HG02943 (cell line): ENCODE results near the gene NOL4.
"Not testable (repeated sequence)": the region's sequence is repeated elsewhere in the genome, so short reads cannot be mapped to it uniquely, and the experiment has no call there.

Experiments used
- ATAC-seq: cut with Tn5 transposase; IDR thresholded peaks from one replicate; pipeline ENCODE4 v1.9.1; 2021; ENCODE audit warnings: mild to moderate bottlenecking, low read depth, moderate library complexity; ENCODE audit not compliant: unreplicated experiment

NOL4 gene, protein sequence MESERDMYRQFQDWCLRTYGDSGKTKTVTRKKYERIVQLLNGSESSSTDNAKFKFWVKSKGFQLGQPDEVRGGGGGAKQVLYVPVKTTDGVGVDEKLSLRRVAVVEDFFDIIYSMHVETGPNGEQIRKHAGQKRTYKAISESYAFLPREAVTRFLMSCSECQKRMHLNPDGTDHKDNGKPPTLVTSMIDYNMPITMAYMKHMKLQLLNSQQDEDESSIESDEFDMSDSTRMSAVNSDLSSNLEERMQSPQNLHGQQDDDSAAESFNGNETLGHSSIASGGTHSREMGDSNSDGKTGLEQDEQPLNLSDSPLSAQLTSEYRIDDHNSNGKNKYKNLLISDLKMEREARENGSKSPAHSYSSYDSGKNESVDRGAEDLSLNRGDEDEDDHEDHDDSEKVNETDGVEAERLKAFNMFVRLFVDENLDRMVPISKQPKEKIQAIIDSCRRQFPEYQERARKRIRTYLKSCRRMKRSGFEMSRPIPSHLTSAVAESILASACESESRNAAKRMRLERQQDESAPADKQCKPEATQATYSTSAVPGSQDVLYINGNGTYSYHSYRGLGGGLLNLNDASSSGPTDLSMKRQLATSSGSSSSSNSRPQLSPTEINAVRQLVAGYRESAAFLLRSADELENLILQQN

GRCh38 chr18:34224423-34225217, at the start of gene NOL4:
Gene NOL4, minus strand, starts transcription at chr18:34224913. Its CDS starts 1,660 bp downstream, at chr18:34223253.
- ATAC-seq: no peak

- ATAC-seq: not testable (repeated sequence)
Observed at GRCh38 chr18:34266029-34266428, 41.3 kb upstream of the NOL4 start.

DNA sequence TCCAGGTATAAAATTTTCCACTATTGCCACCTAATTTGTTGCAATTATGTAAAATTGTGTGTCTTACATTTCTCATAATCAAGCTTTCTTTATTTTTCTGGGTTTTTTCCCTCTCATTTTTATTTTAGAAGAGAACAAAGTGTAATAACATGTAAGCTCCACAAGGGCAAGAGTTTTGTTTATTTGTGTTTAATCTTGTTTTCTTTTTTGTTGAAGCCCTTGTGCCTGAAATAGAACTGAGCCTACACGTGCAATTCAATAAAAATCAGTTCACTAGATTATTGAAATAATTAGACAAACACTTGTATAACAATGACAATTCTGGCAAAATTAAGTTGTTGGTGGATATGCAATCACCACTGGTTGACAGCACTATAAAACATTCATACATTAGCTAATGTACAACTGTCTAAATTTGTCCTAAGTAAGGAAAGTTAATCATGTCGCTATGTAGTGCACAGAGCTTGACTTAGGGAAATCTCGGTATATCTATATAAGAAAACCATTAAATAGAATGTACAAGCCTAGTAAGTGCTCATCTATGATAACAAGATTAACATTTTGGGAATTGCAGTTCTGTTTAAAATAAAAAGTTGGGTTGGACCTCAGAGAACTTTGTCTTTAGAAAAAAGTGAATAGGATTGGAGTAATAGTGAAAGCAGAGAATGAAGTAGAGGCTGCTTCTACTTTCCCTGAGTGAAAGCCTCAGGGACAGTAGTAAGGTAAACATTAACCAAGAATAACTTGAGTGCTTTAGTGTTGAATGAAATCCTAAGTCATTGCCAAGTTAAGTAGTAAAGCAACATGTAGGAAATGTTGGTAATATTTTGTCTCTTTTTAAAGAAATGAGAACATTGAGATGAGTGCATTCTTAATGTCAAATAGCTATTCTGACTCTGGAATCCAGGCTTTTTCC, 37.4 kb upstream of the NOL4 start:
- ATAC-seq: no peak

DNA sequence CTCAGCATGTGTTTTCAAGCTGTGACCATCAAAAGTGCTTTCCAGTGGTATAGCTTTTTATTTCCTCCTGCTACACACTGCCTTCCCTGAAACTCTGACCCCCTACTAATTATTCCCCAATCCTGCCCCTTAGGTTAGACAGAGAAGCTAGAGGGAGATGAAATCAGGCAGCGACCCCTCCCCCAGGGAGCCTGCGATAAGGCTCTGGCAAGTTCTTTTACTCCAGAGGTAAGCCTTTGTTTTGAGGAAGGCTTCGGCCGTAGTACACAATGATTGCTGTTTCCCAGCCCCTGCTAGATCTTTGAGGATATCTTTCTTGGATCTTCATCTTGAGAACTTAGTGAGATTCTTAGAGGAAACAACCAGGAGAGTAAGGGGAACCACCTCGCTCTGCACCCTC, 33.5 kb upstream of the NOL4 start:
- ATAC-seq: no peak

DNA sequence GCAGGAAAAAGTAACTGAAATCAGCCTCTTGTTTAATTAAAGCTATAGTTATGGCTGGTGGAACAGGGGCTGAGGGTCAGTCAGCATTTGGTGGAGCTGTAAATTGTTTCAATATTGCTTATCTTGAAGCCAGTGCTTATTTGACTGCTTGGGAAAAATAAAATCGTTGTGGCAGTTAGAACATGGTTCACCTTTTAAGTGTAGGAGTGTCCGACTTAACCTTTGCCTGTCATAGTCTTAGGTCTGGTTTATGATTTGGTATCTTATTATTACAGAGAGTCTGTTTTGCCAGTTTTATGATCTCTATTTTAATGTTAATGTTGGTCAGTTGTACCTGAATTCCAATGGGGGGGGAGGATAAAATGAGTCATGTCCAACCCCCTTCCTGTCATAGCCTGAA, 27.2 kb upstream of the NOL4 start:
- no peak for ATAC-seq

- ATAC-seq: no peak
Observed at GRCh38 chr18:34248727-34249126, 24.0 kb upstream of the NOL4 start.

DNA sequence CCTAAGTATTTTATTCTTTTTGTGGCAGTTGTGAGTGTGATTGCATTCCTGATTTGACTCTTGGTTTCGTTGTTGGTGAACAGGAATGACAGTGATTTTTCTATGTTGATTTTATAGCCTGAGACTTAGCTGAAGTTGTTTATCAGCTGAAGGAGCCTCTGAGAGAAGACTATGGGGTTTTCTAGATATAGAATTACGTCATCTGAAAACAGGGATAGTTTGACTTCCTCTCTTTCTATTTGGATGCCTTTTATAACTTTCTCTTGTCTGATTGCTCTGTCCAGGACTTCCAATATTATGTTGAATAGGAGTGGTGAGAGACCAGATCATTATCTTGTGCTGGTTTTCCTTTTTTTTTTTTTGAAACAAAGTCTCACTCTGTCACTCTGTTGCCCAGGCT, 18.0 kb upstream of the NOL4 start:
- no peak for ATAC-seq

- not testable (repeated sequence) for ATAC-seq
Observed at GRCh38 chr18:34233781-34234388, 9.2 kb upstream of the NOL4 start.

DNA sequence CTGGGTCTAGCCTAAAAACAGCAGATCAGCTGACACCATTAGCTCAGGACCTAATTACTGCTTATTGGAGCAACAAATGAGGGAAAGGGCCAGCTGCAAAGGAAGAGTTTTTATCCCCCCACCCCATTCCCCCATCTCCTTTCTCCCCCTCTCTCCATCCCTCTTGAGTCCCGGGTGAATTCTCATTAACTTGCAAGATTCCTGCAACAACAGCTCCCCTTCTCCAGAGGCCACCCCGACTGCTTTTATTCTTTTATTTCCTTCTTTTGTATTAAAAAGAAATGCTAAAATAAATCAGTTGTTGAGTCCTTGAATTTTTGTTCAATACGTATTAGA, 473 bp upstream of the NOL4 start:
- ATAC-seq: no peak

GRCh38 chr18:34223893-34224422, 755 bp downstream of the NOL4 start:
- ATAC-seq: no peak

- ATAC-seq: no peak
Observed at GRCh38 chr18:34223164-34223892, 1.4 kb downstream of the NOL4 start.

DNA sequence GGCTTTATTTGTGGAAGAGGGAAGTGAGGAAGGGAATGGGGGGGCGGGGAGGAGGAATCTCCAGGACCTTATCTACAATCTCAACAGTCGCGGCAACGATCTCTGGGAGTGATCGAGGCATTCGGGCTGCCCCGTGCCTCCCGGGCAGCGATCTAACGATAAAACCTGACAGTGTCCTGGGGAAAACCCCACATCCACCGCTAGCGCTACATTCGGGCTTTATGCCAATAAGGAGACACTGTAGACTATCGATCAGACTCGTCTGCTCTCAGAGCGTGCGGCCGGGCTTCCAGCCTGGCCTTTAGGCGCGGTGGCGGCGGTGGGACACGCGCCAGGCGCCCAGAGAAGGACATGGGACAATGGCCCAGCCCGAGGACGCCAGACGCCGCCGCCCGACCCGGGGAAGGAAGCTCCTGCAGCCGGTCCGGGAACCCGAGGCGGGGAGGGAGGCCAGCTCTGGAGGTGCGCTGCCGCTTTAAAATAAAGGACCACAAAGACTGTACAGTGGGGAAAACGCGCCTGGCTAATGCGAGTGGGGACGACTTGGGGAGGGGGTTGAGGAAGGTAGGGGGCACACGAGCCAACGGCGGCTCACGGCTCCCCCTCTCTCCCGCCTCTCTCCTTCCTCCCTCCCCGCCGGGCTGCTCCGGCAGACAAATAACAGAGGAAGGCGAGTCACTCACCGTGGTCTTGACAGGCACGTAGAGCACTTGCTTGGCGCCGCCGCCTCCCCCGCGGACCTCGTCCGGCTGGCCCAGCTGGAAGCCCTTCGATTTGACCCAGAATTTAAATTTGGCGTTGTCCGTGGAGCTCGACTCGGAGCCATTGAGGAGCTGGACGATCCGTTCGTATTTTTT, 2.2 kb downstream of the NOL4 start:
- no peak for ATAC-seq

DNA sequence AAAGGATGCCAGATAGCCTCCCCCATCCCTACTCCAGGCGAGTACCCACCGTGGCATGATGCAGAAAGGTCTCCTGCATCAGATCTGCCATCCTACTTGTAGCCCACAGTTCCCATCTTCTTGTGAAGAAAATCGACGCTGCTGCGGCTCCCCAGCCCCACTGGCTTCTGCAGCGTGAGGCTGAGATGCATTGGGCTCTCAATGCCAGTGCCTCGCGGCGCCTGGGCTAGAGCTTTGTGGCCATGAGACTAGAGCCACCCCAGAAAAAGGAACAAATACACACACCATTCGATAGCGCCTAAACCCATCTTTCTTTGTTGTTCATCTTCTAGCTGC, 2.8 kb downstream of the NOL4 start:
- no peak for ATAC-seq

DNA sequence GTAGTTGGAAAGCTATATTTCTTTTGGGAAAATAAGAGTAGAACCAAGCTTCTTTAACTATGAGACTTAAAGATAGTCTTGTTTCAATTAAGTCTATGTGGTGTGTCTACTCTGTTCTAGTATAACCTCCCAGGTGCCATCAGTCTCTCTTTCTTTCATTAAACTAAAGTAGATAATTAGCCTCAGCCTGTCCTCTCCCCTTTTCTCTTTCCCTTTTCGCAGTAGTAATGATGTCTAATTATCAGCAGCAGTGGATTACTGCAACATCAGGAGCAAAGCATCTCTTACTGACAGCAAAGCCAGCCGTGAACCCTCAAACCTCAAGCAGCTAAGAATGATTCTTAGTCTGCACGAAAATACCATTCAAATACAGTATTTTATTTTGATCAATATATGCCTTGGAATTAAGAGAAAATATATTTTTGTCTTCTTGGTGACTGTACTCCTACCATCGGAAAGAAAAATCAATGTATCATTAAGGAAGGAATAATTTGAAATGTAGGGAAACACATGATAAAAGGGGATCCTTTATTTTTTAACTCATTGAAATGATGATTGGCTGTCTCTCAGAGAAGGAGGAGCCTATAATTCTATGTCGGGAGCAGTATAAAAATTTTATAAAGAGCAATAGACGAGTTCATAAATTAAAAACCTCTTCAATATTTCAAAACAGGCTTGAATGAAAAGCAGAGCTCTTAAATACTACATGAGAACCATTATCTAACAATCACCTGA, 4.5 kb downstream of the NOL4 start:
- ATAC-seq: no peak

- no peak for ATAC-seq
Observed at GRCh38 chr18:34219651-34220050, 5.1 kb downstream of the NOL4 start.

DNA sequence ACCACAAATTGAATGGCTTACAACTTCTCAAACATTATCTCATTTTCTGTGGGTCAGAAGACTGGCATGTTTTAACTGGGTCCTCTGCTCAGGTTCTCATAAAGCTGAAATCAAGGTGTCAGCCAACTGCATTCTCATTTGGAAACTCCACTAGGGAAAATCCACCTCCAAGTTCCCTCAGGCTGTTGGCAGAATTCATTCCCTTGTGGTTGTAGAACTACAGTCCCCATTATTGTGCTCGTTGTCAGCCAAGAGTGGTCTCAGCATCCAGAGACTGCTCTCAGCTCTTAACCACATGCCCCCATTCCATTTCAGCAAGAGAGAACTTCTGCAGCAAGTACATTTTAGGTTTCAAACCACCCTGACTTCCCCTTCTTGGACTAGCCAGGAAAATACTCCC, 12.2 kb downstream of the NOL4 start:
- no peak for ATAC-seq

DNA sequence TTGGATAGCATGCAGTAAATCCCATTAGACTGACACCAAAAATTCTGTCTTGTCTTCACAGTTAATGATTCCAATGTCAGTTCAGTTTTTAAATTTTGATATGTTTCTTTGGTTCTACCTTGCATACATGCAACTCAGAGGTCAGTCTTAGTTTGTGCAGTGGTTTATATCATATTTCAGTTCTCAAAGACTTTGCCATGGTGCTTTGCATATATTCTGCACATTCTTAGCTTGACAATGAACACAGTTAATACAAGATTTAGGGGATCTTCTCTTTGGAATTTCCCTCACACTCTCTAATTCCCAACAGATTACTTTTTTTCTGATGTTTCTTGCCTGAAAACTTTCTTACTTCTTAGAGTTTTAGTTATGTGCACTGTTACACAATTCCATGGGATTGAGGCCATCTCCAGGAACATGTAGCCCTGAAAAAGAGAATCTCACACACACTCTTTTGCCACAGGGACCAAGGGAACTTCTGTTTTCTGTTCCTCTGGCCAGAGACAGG, 17.3 kb downstream of the NOL4 start:
- ATAC-seq: no peak
